HG03159 (cell line): ENCODE results near the gene CMTR1.
"Not testable (repeated sequence)": the region's sequence is repeated elsewhere in the genome, so short reads cannot be mapped to it uniquely, and the experiment has no call there.

ENCODE experiments used
- ATAC-seq: cut with Tn5 transposase; IDR thresholded peaks from one replicate; pipeline ENCODE4 v1.9.1; 2021; ENCODE audit warnings: mild to moderate bottlenecking, moderate library complexity; ENCODE audit not compliant: unreplicated experiment

CMTR1 gene

DNA sequence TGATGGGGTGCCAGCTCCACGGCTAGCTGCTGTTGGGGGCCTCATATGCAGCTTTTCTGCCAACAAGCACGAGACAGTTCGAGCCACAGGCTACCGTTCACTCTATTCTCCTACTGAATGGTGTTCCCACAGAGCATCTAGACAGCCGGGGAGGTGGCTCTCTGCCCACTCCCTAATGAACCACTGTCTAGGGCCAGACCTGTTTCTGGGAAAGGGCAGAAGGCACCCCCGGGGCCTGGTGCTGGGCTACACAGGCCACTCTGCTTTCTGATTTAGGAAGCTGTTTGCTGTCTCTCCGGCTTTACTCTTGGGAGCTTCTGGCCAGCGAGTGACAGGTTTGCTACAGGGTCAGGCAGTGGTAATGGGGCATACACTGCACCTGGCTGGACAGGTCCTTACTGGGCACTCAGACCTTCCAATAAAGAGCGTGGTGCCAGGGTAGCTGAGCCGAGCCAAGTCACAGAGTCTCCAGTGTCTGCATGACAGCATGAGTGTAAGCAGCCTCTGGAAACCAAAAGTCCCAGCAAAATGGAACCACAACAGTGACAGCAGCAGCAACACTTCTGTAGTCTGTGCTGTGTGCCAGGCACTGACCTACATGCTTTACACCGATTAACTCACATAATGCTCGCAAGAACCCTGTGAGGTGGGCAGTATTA lies 58.3 kb downstream of the CMTR1 start:
- ATAC-seq: no peak

DNA sequence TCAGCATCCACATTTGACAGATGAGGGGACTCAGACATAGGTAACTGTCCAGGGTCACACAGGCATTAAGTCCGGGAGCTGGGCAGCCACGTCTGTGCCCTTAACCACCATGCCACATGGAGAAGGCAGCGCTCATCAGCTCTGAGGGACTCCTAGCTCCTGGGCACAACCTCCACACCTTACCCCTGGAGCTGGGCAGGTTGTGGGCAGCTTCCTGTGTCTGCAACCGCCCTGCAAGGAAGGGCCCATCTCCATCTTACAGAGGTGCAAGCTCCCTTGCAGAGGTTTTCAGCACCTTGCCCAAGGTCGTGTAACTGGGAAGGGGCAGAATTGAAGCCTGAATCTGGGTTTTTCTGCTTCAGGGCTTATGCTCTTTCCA lies 58.8 kb downstream of the CMTR1 start:
- no peak for ATAC-seq

DNA sequence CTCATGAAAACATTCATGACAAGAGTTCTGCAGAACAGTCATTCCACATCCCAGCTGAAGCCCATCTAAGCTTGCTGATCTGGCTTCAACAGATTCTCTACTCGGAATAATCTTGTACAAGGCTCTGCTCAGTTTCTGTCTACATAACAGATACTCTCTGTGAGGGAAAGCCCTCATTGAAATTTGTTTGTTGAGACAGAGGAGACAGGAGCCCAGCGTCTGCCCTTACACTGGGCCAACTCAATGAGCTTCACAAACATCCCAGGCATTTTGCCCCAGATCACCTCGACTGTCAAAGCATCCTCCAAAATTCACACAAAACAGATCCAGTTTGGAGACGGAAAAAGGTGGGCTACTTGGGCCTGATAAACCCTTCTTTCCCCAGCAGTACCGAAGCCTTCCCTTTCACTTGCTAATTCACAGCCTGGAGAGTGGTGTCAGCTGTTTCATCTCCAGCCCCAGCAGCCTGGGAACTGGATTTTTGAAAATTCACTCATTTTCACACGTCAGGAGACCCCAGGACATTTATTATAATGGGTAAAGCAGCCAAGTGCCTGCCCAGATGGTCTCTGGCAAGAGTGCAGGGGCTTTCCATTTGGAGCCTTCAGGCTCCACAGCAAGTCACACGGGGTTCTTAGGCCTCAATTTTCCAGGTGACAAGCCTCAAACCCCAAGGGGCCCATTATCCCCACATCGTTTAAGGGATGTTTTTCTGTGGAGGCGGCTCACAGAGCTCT lies 59.4 kb downstream of the CMTR1 start:
- no peak for ATAC-seq

DNA sequence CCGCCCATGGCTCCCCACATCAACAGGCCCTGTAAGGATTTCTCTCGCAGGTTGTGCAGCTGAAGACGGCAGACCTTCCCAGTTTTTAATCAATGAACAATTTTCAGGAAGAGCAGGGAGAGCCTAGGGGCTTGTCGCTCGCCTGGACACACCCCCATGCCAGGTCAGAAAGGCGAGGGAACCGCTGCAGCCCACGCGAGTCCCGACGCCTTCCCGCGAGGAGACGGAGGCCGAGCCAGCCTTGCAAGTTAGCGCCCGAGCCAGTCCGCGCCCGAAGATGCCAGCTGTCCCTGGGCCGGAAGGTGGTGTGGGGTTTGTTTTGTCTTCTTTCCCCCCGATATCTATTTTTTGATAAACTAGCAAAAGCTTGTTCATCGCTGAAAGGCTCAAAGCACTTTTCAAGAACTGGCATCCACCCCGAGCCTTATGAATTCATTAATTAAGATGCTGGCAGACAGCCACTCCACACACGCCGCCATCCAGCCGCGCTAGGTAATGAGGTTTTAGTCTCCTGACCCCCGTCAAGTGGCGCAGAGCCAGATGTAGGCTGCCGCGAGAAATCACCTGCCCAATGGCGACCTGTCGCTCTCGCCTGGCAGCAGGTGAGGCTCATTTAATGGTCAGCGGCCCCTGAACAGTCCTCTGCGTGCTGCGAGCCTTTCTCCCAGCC lies 60.1 kb downstream of the CMTR1 start:
- no peak for ATAC-seq

DNA sequence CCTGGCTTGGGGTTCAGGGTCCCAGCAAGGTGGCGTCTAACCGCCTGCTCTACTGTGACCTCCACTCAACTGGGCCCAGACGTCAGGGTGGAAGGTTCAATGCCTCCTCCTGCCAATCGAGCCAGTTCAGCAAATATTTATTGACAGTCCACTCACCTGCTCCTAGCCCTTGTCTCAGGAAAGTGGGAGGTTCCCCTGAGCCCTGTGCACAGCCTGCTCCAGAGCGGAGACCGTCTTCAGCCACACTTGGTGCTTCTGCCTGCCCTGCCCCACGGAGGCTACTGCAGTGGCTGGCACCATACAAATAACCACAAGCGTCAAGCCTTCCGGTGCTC lies 60.6 kb downstream of the CMTR1 start:
- ATAC-seq: no peak

DNA sequence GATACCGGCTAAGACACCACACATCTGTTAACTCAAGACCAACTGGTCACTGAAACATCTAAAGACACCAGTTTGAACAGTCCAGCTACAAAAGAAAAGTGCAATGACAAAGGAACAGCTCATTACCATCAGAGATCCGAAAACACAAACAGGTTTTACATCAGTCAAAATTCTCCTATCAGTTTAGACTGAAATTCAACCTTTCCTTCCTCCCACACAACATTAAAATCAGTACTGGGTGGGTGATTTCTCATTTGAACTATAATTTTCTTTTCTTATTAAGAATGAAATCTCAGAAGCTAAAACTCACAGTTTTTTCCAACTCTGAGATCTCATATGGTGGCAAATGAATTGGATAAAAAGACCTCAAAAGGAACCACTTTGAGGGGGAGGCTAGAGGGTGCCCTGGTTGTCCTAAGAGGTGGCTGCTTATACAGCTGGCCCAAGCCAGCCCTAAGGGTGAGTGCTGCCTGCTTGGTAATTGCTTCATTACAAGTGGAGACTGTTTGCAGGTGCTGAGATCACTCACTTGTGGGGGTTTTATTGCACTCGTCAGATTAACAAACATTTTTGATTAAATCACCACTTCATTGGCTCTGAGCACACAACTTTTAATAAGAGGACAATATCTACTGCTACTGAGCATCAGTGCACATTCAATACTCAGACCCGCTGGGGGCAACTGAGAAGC lies 62.4 kb downstream of the CMTR1 start:
- ATAC-seq: no peak

DNA sequence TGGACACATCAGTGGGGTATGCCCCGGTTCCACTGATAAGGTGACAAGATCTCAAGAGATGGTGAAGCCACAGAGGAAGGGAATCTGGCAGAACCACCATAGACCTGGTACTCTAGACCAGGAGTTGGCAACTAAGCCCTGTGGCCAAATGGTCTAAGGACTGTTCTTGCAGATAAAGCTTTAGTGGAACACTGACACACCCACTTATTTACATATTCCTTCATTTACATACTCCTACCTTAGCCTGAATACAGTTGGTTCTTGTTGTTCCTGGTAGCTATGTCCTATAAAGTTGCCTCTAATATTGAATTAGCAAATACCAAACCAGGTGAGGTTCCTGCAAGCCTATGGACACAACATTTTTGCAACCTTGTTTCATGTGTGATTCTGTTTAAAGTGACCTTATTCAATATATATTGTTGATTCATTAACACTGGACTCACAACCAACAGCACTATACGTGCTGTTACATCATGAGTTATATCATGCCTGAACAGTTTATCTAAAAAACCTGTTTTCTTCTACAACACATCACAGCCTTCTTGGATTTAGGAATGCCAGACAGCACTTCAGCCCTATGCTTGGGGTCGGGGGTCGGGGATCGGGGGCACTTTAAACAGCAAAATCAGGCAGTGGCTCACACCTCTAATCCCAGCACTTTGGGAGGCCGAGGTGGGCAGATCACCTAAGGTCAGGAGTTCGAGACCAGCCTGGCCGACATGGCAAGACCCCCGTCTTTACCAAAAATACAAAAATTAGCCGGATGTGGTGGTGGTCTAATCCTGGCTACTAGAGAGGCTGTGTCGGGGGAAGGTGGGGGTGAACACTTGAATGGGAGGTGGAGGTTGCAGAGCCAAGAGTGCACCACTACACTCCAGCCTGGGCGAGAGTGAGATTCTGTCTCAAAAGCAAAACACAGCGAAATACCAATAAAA lies 64.2 kb downstream of the CMTR1 start:
- ATAC-seq: no peak

DNA sequence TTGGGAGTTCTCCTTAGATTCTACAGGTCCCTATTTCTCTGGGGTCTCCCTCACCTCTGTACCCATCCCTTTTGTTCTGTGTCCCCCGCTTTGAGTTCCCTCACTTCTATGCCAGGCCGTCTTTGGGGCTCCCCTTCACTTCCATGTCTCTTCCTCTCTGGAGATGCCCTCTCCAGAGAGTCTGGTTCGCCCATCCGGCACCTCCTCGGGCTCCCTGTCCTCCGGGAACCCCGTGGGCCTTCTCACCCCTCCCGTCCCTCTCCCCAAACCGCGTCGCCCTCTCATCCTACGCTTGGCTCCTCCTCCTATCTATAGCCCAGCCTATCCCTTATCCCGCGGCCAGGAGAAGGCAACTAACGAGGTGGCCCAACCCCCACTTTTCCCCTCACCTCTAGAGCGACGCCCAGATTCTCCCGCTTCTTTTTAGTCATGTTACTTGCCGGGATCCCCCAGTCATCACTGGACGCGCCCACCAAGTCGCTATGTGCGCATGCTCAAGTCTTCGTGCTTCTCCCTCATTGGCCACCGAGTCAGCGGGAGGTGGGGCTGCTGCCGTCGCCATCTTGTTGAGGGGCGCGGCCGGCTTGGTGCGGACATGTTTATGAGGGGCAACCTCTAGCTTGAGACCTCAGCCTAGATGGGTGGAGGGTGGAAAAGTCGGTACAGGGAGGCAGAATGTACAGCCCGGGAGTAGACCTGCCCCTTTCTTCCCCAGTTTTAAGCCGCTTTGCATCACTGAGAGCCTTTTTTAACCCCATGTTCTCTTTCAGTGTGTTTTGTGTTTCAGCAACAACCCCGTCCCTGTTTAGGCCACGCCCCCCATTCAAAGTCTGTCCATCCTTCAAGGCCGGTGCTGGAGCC lies 66.6 kb downstream of the CMTR1 start, which contains the start of gene CCDC167:
CCDC167 (minus strand) TSS at position 461 of the 861 bp plus-strand sequence; CDS start at position 431, 30 bp downstream.
- peak; percentile 91 for ATAC-seq

DNA sequence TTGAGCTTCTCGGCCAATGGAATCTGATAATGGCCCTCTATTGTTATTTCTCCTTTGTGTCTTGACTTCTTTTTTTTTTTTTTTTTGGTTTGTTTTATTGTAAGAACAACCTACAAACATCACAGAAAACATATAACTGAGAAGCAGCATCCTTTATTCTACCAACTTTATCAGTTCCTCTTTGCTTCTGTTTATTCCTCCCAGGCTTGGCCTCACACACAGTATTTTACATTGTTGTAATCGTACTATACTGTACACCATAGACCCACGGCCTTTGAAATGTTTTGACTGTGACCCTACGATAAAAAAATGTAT lies 67.2 kb downstream of the CMTR1 start:
- ATAC-seq: no peak

DNA sequence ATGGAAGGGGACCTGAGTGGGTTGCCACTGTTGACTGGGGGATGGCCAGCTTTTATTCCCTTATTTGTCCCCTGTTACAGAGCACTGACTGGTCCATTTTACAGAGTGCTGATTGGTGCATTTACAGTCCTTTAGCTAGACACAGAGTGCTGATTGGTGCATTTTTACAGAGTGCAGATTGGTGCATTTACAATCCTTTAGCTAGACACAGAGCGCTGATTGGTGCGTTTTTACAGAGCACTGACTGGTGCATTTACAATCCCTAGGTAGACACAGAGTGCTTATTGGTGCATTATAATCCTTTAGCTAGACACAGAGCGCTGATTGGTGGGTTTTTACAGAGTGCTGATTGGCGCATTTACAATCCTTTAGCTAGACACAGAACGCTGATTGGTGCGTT lies 67.9 kb downstream of the CMTR1 start:
- ATAC-seq: not testable (repeated sequence)

DNA sequence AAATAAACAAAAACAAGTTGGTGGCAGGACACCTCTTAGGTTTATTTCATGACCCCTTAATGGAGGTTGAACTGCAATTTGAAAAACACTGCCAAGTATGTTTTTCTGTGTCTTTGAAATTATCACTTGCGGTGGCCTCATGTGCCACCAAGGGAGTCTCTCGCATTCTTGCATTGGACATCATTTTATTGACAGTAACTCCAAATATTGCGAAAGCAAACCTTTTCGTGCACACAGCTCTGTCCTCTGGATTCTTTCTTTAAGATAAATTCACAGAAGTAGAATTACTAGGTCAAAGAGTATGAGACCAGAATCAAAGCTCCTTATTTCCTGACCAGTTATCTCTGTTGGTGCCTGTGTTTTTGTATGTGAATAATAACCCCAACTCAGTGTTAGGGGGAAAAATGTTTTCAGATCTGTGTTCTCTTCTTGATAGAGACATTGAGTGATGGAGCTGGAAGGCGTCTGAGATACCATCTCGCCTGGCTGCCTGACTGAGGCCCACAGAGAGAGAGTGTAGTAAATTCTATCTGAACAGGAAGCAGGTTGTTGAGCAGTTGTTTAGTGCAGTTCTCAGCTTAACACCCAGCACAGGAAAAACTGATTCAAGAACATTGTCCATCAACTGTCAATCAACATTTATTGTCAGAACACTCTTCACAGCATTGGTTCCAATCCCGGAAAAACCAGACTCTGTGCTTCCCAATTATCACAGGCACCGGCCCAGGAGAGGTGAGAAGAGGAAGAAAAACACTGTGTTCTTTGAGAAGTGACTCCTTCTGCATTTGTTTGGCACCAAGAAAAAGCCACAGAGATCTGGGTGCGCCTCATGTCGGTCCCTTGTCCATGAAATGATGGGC lies 68.8 kb downstream of the CMTR1 start:
- ATAC-seq: no peak

DNA sequence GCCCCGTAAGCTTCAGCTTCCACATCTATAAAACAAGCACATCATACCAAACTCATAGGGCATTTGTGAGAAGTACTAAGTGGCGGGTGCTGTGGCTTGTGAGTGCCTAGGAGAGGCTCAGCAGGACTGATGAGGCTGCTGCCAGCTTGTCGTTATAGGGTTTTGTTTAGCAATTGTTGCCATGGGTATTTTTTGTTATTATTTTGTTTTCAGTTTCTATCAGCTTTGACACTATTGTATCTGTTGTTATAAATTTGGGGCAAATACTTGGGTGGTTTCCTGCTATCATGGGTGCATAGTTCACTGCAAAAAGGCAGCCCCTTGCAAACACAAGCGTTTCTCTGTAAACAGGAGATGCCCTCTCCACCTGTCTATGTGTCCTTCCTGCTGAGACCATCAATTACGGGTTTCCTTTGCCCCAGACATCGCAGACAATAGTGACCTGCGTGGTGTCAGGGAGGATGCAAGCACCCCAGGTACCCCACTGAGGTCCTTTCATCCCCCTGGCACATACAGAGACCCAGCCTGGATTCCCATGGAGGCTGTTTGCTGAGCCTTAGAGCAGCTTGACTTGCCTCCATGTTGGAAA lies 69.8 kb downstream of the CMTR1 start:
- no peak for ATAC-seq

DNA sequence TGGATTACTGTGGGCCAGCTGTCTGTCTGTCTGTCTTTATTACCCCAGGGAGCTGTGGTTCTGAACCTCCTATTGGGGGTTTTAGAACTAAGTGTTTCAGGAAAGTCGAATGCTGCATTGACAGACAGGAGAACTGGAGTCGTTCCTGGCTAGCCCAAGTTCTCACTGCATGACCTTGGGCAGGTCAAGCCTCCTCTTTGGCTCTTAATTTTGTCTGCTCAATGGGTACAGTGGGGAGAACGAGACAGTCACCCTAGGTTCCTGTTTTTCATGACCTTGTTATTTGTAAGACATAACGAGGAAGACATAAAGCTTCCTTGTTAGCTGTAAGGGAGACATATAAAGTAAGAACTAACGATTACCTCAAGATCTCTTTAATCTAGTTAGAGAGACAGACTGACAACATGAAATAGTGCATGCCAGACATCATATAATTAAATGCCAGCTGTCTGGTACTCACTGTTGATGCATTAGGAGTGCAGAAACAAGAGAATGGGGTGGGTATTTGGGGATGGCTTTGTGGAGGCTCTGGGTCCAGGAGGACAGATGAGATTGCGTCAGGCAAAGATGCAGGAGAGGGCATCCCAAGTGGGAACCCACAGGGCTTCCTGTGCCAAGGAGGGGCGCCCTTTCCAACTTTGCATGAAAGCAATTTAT lies 70.4 kb downstream of the CMTR1 start:
- ATAC-seq: no peak

DNA sequence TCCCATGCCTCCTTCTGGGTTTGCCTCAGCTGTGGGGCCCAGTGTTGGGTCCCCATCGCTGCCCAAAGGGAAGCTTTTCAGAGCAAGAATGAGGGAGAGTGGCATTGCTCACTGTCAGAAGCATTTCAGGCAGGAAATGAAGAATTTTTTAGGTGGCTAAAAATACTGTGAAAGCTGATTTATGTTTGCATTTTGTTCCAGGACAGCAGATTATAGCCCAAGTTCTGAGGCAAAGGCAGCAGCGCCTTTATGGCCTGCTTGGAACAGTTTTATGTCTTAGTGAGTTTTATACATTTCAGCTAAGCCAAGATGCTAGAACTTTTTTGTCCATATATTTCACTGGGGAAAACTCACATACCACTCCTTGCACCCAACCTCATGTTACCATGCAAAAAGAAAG lies 71.0 kb downstream of the CMTR1 start:
- ATAC-seq: no peak

DNA sequence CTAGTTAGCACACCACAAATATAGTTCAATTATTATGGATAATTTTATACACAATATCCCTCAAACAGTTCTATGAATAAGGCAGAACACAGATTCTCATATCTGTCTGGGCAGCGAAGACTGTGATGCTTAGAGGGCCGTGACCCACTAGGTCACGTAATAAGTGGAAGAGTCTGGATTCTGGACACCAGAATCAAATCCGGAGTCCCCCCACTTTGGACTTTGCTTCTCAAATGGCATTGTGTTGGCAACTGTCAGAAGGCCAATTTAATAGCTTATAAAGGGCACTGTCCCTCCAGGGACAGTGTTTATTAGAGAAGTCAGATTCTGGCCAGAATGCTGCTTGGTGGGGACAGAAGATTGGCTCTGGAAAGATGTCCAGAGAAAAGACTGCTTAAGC lies 73.5 kb downstream of the CMTR1 start:
- ATAC-seq: no peak

DNA sequence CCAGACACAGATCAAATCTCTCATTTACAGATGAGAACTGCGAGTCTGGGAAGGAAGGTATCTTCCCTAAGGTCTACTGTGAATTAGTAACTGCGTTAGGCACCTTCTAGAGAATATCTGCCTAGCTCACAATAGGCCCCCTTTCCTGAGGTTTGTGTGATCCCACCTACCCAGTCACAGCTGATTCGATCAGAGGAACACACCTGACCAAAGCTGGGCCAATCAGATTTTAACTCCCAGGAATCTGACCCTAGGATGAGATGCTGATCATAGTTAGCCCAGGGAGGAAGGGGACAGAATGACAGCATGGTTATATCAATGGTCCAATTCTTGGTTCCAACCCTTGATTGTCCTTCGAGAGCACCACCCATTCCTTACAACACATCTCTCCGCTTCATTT lies 74.1 kb downstream of the CMTR1 start:
- no peak for ATAC-seq

DNA sequence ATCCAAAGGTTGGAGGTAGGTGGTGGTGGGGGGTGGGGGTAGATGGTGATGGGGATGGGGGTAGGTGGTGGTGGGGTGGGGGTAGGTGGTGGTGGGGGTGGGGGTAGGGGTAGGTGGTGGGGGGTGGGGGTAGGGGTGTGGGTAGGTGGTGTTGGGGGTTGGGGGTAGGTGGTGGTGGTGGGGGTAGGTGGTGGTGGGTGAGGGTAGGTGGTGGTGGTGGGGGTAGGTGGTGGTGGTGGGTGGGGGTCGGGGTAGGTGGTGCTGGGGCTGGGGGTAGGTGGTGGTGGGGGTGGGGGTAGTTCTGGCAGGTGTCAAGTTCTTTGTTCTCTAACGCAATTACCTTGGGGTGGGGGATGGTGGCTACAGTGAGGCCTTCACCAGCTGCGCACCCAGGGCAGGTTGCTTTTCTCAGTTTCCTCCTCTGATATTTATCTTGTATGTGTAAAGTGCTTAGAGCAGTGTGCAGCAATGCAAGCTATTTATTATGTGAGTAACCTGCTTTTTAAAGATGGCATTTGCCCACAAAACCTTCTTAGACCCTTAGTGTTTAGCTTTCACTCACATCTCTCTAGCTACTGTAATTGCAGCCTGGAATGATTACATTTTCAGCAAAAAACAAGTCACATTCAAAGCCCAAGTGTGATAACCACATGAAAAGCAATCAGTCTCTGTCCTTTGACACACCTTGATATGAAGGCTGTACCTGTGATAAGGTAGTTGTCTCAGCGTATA lies 74.8 kb downstream of the CMTR1 start:
- ATAC-seq: no peak
